Stomach (tissue), 9 donors: ENCODE measurements around the gene TFDP2. TPM values are rescaled to one million over a fixed set of nuclear protein-coding genes. Genes with fewer than 3 reads are reported as not detected.

Source experiments
- DNase-seq, 2 donors: peaks; one replicate each; pipeline versions ENCODE4 v3.0.0 to v3.0.0-alpha.2; 2013 to 2019
- H3K27ac ChIP-seq, 5 donors: fragments of 200-600 bp in 4 of 5; sonication (generic) in 4 of 5; one replicate each; pipeline ENCODE4 v1.5.1; 2013 to 2019; ENCODE audit warnings: mild to moderate bottlenecking in 1 of 5, moderate library complexity in 1 of 5
- H3K27me3 ChIP-seq, 3 donors: fragments of 200-600 bp; sonication (generic); one replicate each; pipeline ENCODE4 v1.5.1; 2017 to 2019; ENCODE audit warnings: mixed run types in 1 of 3
- H3K36me3 ChIP-seq, 4 donors: fragments of 200-600 bp; sonication (generic); 1 replicate in 3 of 4; 2 replicates in 1 of 4; pipeline ENCODE4 v1.5.1; 2016 to 2019
- H3K4me1 ChIP-seq, 4 donors: fragments of 200-600 bp; sonication (generic); one replicate each; pipeline ENCODE4 v1.5.1; 2016 to 2019
- H3K4me3 ChIP-seq, 4 donors: fragments of 200-600 bp; sonication (generic) in 3 of 4; one replicate each; pipeline ENCODE4 v1.5.1; 2016 to 2019; ENCODE audit warnings: mild to moderate bottlenecking in 1 of 4
- H3K9me3 ChIP-seq, 4 donors: fragments of 200-600 bp; sonication (generic); one replicate each; pipeline ENCODE4 v1.5.1; 2016 to 2019
- CTCF ChIP-seq, 7 experiments: fragments of 450-650 bp in 4 of 7; fragments of 200-600 bp in 3 of 7; sonication (generic) in 3 of 7; IDR thresholded peaks; one replicate each; pipeline ENCODE4 v1.5.1; 2016 to 2019; ENCODE audit warnings: antibody characterized with exemption in 7 of 7, control low read depth in 2 of 7, mild to moderate bottlenecking in 1 of 7
- EP300 ChIP-seq: sonication (generic); formaldehyde crosslinking; IDR thresholded peaks from one replicate; pipeline ENCODE4 v1.6.1; 2017; ENCODE audit warnings: antibody characterized with exemption
- POLR2A ChIP-seq, 4 donors: fragments of 450-650 bp; IDR thresholded peaks; one replicate each; pipeline ENCODE4 v1.6.1; 2016; ENCODE audit warnings: antibody characterized with exemption in 4 of 4, control low read depth in 2 of 4, mild to moderate bottlenecking in 1 of 4, moderate library complexity in 1 of 4
- POLR2AphosphoS5 ChIP-seq, 3 donors: sonication (generic); formaldehyde crosslinking; IDR thresholded peaks; one replicate each; pipeline ENCODE4 v1.6.1; 2016; ENCODE audit warnings: antibody characterized with exemption in 3 of 3
- WGBS, 5 donors: extraction: QIAGEN DNeasy Blood & Tissue Kit in 3 of 5; methylation state at CpG; one replicate each; pipeline versions ENCODE4 v1.1.5 to v1.1.7; 2013 to 2018; 5-methylcytosine and 5-hydroxymethylcytosine counted together
- intact Hi-C: fragments of 100-400 bp; cut with DNase I; formaldehyde crosslinking; loops from one replicate; pipeline ENCODE4 v1.15.1; 2023; ENCODE audit warnings: low total_unique reads
- polyA plus RNA-seq, 3 donors: library from polyadenylated mRNA; stranded (reverse); fragments of 200-250 nt; gene quantifications; one replicate each; pipeline ENCODE4 v1.2.3, GENCODE V29; 2013
- total RNA-seq, 5 donors: library from RNA; depleted of rRNA; stranded (reverse); fragments of >200 nt; gene quantifications; one replicate each; pipeline versions ENCODE4 v1.1.0 to v1.2.3, GENCODE V29; 2014 to 2016
- donor health status: healthy with polysubstance abuse.
- donor health status: Bipolar disorder and iron deficiency.
- donor health status: healthy.

Gene TFDP2
- total and polyA plus RNA-seq, 8 donors = 8.7 to 180 (median 55.7) TPM

GRCh38 chr3:142026333-142026732 is 123.0 kb downstream of the TFDP2 start:
- Histone ChIP-seq H3K4me1 (peaks cover 0 to 53% (median 30%) of the 10 kb centered on the region in 4 donors), H3K27ac (no peak overlapping the region), H3K4me3 (no peak overlapping the region), H3K27me3 (no peaks in the 10 kb centered on the region), H3K36me3 (no peaks in the 10 kb centered on the region), H3K9me3 (no peaks in the 10 kb centered on the region)
- TF ChIP-seq POLR2A (IDR thresholded peaks at IDR 0.05) (no peak), EP300 (no peak), POLR2AphosphoS5 (IDR thresholded peaks at IDR 0.05) (no peak), CTCF (IDR thresholded peaks at IDR 0.05) (no peak)
- DNase-seq = no peak
- WGBS, 5 donors = 57 to 75% (median 68%) methylated on average over 2 of the region's 2 CpGs
- intact Hi-C loops = no loop called here

DNA sequence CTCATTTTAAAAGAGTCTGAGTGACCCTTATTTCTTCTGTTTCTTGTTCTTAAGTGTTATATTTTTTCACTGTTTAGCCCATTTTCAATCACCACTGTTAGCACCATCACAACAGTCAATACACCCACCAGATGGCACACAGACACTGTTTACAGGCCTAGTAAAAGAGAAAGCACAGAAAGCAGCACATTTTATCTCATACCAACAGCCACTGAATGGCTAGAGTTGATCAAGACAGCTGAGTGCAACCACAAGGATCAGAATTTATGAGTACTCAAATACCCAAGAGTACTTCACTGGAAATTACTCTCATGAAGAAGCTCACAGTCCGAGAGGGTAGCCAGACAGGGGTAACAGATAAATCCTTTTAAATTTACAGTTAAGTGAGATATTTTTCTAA is 127.0 kb downstream of the TFDP2 start:
- WGBS, 5 donors = 77 to 94% (median 92%) methylated on average over 1 of the region's 1 CpG

GRCh38 chr3:142021127-142021526 is 128.2 kb downstream of the TFDP2 start:
- 69 to 78% (median 71%) methylated on average over 2 of the region's 2 CpGs for WGBS, 5 donors
- no peaks in the 10 kb centered on the region for H3K9me3 ChIP-seq
- TF ChIP-seq CTCF (IDR thresholded peaks at IDR 0.05) (no peak), EP300 (no peak), POLR2A (IDR thresholded peaks at IDR 0.05) (no peak), POLR2AphosphoS5 (IDR thresholded peaks at IDR 0.05) (no peak)
- no peak overlapping the region for H3K4me3 ChIP-seq
- no peaks in the 10 kb centered on the region for H3K36me3 ChIP-seq
- H3K4me1 ChIP-seq = peaks cover 0 to 38% (median 16%) of the 10 kb centered on the region in 4 donors
- intact Hi-C loops = no loop called here
- no peak for DNase-seq
- no peaks in the 10 kb centered on the region for H3K27me3 ChIP-seq
- no peak overlapping the region for H3K27ac ChIP-seq

More for the DNA sequence above, 127.0 kb downstream of the TFDP2 start:
- no peaks in the 10 kb centered on the region for H3K36me3 ChIP-seq
- no peaks in the 10 kb centered on the region for H3K9me3 ChIP-seq
- H3K4me3 ChIP-seq = no peak overlapping the region
- peaks cover 0 to 49% (median 25%) of the 10 kb centered on the region in 4 donors for H3K4me1 ChIP-seq
- H3K27me3 ChIP-seq = no peaks in the 10 kb centered on the region
- TF ChIP-seq EP300 = no peak
- no peak for TF ChIP-seq POLR2AphosphoS5 (IDR thresholded peaks at IDR 0.05)
- no peak for TF ChIP-seq POLR2A (IDR thresholded peaks at IDR 0.05)
- no peak for TF ChIP-seq CTCF (IDR thresholded peaks at IDR 0.05)
- DNase-seq = peak in 1 of 2 donors; percentile 52
- intact Hi-C loops = no loop called here
- H3K27ac ChIP-seq = no peak overlapping the region

DNA sequence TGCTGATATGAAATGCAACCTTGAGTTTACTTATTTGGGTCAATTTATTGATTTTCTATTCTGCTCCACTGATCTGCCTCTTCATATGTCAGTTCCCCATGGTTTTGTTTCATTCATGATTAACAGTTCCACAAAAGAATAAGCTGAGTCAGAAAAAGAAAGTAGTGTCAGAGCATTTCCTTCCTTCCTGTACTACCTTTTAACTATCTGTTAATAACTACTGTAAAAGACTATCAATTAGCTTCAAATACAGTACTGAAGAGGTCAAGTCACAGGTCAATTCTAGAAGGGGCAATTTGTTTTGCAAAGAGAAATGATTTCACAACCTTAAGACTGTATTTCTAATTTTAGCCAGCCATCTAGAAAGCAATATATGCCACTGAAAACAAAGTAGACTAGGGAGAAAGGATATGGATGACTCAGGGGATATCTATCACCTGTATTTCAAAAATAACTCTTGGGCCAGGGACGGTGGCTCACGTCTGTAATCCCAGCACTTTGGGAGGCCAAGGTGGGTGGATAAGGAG is 129.5 kb downstream of the TFDP2 start:
- Histone ChIP-seq H3K27ac (peak overlapping the region in 1 of 5 donors; percentile 38), H3K27me3 (no peaks in the 10 kb centered on the region), H3K9me3 (no peaks in the 10 kb centered on the region), H3K4me1 (peaks cover 0 to 29% (median 13%) of the 10 kb centered on the region in 4 donors), H3K36me3 (no peaks in the 10 kb centered on the region), H3K4me3 (no peak overlapping the region)
- no peak for DNase-seq
- 41 to 70% (median 47%) methylated on average over 2 of the region's 2 CpGs for WGBS, 5 donors
- TF ChIP-seq POLR2AphosphoS5 (IDR thresholded peaks at IDR 0.05) = no peak
- no peak for TF ChIP-seq CTCF (IDR thresholded peaks at IDR 0.05)
- no peak for TF ChIP-seq EP300
- TF ChIP-seq POLR2A (IDR thresholded peaks at IDR 0.05) = no peak
- intact Hi-C loops = no loop called here
